Measurements from ENCODE around the gene IL16.

IL16 gene

DNA sequence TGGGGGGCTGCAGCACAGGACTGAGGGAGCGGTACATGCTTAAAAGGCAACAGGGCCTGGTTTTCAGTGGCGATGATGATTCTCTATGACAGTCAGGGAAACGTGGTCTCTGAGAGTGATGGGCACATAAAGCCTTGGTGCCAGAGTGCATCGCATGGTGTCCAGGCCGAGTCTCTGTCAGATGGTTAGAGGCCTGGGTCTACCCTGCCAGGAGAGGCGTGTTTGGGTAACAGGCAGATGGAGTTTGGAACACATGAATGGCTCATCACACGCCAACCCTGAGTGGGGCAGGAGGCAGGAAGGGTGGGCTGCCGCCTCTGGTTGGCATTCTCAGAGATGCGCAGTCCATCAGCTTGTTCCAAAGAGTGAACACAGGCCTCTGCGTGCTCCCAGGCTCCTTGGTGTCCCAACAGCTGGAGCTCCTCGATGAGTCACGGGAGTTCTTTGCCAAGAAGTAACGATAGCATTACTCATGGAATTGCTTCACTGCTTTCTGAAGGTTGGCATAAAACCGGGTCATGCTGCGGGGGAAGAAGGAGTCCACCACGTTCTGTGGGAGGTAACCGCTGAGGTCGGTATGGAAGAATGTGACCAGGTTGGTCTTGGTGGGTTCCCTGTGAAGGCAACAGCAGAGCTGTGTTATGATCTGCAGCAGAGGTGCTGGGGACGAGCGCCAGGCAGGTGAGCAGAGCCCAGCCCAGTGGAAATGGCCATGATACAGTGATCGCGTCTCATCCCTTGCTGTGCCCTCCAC lies 116.3 kb downstream of the IL16 start:
- H3K36me3 ChIP-seq (ENCODE audit: control insufficient read depth, insufficient read depth, low read length), result no peaks in the 10 kb centered on the region
- no peaks in the 10 kb centered on the region for H3K4me1 ChIP-seq
- no peak overlapping the region for H3K9ac ChIP-seq
- H3K4me2 ChIP-seq (ENCODE audit: low read length), result no peak overlapping the region
- H3K4me3 ChIP-seq (ENCODE audit: low read depth, low read length), result no peak overlapping the region
- no peaks in the 10 kb centered on the region for H3K9me3 ChIP-seq (ENCODE audit: control insufficient read depth, low read length)
- H3K27ac ChIP-seq, result no peak overlapping the region
- no peaks in the 10 kb centered on the region for H3K27me3 ChIP-seq (ENCODE audit: control insufficient read depth, insufficient read depth, low read length)
- no peaks in the 10 kb centered on the region for H3K79me2 ChIP-seq
- no peak overlapping the region for H2AFZ ChIP-seq
- TF ChIP-seq, protein P1, sequence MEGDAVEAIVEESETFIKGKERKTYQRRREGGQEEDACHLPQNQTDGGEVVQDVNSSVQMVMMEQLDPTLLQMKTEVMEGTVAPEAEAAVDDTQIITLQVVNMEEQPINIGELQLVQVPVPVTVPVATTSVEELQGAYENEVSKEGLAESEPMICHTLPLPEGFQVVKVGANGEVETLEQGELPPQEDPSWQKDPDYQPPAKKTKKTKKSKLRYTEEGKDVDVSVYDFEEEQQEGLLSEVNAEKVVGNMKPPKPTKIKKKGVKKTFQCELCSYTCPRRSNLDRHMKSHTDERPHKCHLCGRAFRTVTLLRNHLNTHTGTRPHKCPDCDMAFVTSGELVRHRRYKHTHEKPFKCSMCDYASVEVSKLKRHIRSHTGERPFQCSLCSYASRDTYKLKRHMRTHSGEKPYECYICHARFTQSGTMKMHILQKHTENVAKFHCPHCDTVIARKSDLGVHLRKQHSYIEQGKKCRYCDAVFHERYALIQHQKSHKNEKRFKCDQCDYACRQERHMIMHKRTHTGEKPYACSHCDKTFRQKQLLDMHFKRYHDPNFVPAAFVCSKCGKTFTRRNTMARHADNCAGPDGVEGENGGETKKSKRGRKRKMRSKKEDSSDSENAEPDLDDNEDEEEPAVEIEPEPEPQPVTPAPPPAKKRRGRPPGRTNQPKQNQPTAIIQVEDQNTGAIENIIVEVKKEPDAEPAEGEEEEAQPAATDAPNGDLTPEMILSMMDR (IDR thresholded peaks at IDR 0.05), result no peak

DNA sequence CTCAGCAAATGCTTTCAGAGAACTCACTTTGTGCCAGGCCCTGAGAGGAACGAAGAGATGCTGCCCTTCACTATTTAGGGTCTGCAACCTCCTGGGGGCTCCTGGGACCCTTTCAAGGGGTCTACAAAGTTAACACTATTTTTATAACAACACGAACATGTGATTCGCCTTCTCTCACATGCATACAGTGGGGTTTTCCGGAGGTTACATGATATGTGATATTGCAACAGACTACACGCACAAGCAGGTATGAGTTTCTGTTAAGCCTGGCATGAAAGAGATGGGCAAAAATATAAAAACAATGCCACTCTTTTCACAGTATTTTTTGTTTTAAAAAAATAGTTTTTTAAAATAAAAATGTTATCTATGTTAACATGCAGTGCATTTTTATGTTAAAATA lies 117.0 kb downstream of the IL16 start:
- no peak overlapping the region for H2AFZ ChIP-seq
- no peaks in the 10 kb centered on the region for H3K9me3 ChIP-seq (ENCODE audit: control insufficient read depth, low read length)
- TF ChIP-seq, protein P1 (IDR thresholded peaks at IDR 0.05), result no peak
- no peak overlapping the region for H3K4me3 ChIP-seq (ENCODE audit: low read depth, low read length)
- no peak overlapping the region for H3K4me2 ChIP-seq (ENCODE audit: low read length)
- no peaks in the 10 kb centered on the region for H3K27me3 ChIP-seq (ENCODE audit: control insufficient read depth, insufficient read depth, low read length)
- no peak overlapping the region for H3K27ac ChIP-seq
- no peaks in the 10 kb centered on the region for H3K79me2 ChIP-seq
- no peaks in the 10 kb centered on the region for H3K4me1 ChIP-seq
- H3K9ac ChIP-seq, result no peak overlapping the region
- H3K36me3 ChIP-seq (ENCODE audit: control insufficient read depth, insufficient read depth, low read length), result no peaks in the 10 kb centered on the region

DNA sequence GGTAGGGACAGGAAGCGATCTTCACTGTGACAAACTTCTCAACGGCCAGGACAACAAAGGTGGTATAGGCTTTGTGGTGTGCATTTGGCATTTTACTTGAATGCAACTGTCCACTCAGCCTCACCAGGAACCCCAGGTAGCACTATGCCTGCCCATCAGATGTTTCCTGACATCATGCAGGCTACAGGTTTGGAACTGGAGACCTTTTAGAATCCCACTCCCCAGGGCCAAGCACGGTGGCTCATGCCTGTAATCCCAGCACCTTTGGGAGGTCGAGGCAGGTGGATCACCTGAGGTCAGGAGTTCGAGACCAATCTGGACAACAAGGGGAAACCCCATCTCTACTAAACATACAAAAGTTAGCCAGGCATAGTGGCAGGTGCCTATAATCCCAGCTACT lies 117.7 kb downstream of the IL16 start:
- no peaks in the 10 kb centered on the region for H3K36me3 ChIP-seq (ENCODE audit: control insufficient read depth, insufficient read depth, low read length)
- no peaks in the 10 kb centered on the region for H3K4me1 ChIP-seq

DNA sequence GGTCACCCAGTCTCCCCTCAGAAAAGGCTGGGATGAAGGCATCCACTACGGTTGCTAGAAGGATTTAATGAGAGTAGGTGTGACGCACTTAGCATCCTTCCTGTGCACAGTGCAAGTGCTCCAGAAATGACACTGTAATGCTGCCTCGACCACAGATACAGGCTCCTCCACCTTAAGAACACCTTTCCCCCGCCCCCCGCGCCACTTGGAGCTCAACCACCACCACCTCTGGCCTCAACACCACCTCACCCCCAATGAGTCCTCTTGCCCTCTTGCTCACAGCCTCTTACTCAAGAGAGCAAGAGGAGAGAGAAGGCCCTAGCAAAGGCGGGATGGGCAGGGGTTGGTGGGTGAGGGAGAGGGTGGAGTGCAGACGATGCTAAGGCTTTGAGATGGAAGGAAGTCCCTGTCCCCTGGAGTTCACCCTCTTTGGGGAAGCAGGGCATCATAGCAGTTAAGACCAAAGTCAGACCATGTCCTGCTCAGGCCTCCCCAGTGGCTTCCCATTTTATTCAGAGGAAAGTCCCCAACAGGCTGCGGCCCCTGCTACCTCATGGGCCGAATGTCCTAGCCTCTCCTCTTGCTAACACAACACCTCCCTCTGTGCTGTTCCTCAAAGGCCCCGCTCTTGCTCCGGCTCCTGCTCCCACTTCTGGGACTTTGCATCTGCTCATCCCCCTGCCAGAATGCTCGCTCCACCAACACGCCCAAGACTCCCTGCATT lies 118.9 kb downstream of the IL16 start:
- no peak overlapping the region for H3K27ac ChIP-seq

More for the DNA sequence above, 117.7 kb downstream of the IL16 start:
- Histone ChIP-seq H3K4me3 (ENCODE audit: low read depth, low read length) (no peak overlapping the region), H3K4me2 (ENCODE audit: low read length) (no peak overlapping the region), H3K79me2 (no peaks in the 10 kb centered on the region), H2AFZ (no peak overlapping the region), H3K27me3 (ENCODE audit: control insufficient read depth, insufficient read depth, low read length) (no peaks in the 10 kb centered on the region), H3K27ac (no peak overlapping the region), H3K9me3 (ENCODE audit: control insufficient read depth, low read length) (no peaks in the 10 kb centered on the region), H3K9ac (no peak overlapping the region)
- TF ChIP-seq, protein P1 (IDR thresholded peaks at IDR 0.05), result no peak

More for the DNA sequence above, 118.9 kb downstream of the IL16 start:
- Histone ChIP-seq H3K4me3 (ENCODE audit: low read depth, low read length) (no peak overlapping the region), H3K36me3 (ENCODE audit: control insufficient read depth, insufficient read depth, low read length) (no peaks in the 10 kb centered on the region), H3K79me2 (no peaks in the 10 kb centered on the region), H3K27me3 (ENCODE audit: control insufficient read depth, insufficient read depth, low read length) (no peaks in the 10 kb centered on the region), H2AFZ (no peak overlapping the region), H3K9me3 (ENCODE audit: control insufficient read depth, low read length) (no peaks in the 10 kb centered on the region), H3K4me1 (no peaks in the 10 kb centered on the region), H3K4me2 (ENCODE audit: low read length) (no peak overlapping the region), H3K9ac (no peak overlapping the region)
- TF ChIP-seq, protein P1 (IDR thresholded peaks at IDR 0.05), result no peak
